ENCODE data around the gene HMGXB4. TPM values are rescaled to one million over a fixed set of nuclear protein-coding genes. Genes with fewer than 3 reads are reported as not detected.
"Not testable (repeated sequence)": the region's sequence is repeated elsewhere in the genome, so short reads cannot be mapped to it uniquely, and the experiment has no call there.

Gene HMGXB4
- total RNA-seq, 1 experiment from 2014 or later, result 43.4 TPM

DNA sequence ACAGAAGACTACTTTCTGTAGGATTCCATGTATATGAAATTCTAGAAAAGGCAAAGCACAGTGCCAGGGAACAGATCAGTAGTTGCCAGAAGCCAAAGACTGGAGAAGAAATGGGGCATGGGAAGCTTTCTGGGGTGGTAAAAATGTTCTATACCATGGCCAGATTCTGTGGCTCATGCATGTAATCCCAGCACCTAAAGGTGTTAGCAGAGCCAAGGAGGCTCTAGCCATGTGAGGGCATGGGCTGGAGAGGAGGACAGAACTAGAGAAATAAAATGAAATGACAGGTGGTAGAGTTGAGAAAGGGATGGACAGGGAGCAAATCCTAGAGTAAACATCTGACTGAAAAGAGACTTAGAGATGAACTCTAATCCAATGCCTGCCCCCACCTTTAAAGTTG, 26.9 kb upstream of the HMGXB4 start:
- peak in 1 of 2 experiments; percentile 21 for DNase-seq
- Histone ChIP-seq H3K36me3 (no peaks in the 10 kb centered on the region), H3K27me3 (no peaks in the 10 kb centered on the region), H3K27ac (no peak overlapping the region), H3K4me3 (peak overlapping the region; percentile 54), H3K4me1 (no peaks in the 10 kb centered on the region), H3K9me3 (replicated peaks) (no peaks in the 10 kb centered on the region)

- Histone ChIP-seq H3K4me1 (no peaks in the 10 kb centered on the region), H3K27me3 (no peaks in the 10 kb centered on the region), H3K9me3 (replicated peaks) (no peaks in the 10 kb centered on the region), H3K27ac (no peak overlapping the region), H3K4me3 (peak overlapping the region; percentile 54), H3K36me3 (no peaks in the 10 kb centered on the region)
- DNase-seq, result peak; percentile 48 to 62
These were observed 26.3 kb upstream of the HMGXB4 start for GRCh38 chr22:35230839-35231584.

DNA sequence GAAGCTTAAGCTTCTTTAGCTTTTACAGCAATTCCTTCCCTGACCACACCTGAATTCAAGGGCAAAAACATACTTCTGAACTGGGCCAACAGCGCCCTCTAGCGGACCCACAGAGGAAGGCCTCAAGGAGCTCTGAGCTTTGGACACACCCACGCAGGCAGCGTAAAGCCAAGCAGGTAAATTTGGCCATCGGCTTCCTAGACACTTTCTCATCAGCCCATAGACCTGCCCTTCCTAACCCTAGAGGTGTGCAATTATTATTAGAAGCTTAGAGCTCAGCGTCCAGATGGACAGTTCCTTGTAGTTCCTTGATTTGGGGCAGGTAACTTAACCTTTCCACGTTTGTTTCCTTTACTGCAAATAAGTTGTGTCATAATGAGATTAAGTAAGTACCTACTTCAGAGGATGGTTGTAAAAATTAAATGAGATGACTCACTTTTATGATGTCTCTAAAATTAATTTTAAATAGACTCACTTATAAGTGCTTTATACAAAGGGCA, 25.7 kb upstream of the HMGXB4 start:
- no peak overlapping the region; the same call in 1 of the 2 replicates for H3K4me3 ChIP-seq
- no peaks in the 10 kb centered on the region for H3K4me1 ChIP-seq
- peak; percentile 50 to 85 for DNase-seq
- H3K9me3 ChIP-seq (replicated peaks), result no peaks in the 10 kb centered on the region
- no peaks in the 10 kb centered on the region for H3K36me3 ChIP-seq
- no peaks in the 10 kb centered on the region for H3K27me3 ChIP-seq
- no peak overlapping the region for H3K27ac ChIP-seq

GRCh38 chr22:35238749-35239148, 18.5 kb upstream of the HMGXB4 start:
- DNase-seq; H3K27me3 ChIP-seq; H3K9me3 ChIP-seq (replicated peaks); H3K36me3 ChIP-seq; H3K4me3 ChIP-seq; H3K27ac ChIP-seq; H3K4me1 ChIP-seq: not testable (repeated sequence)

DNA sequence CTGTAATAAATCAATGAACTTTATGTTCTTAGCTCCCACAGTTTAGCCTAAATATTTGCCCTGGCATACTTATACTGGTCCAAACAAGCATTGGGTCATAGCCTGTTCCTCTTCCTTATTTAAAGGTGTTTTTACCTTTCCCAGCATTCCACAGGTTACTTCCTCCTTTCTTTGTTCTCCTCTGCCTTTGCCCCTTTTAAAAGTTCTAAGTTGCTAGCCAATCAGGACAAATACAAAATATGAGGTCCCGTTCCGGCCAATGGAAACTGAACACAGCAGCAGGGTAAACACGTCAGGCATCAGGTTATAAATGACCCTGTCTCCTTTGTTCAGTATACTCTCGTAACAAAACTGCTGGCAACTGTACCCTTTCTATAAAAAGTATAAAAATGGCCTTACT, 12.8 kb upstream of the HMGXB4 start:
- not testable (repeated sequence) for H3K9me3 ChIP-seq (replicated peaks)

GRCh38 chr22:35250156-35250555, 7.1 kb upstream of the HMGXB4 start:
- no peak overlapping the region for H3K27ac ChIP-seq
- no peaks in the 10 kb centered on the region for H3K9me3 ChIP-seq (replicated peaks)
- no peaks in the 10 kb centered on the region for H3K36me3 ChIP-seq
- no peaks in the 10 kb centered on the region for H3K27me3 ChIP-seq
- no peaks in the 10 kb centered on the region for H3K4me1 ChIP-seq
- H3K4me3 ChIP-seq, result no peak overlapping the region
- DNase-seq, result no peak

More for the DNA sequence above, 12.8 kb upstream of the HMGXB4 start:
- H3K4me3 ChIP-seq, H3K27me3 ChIP-seq, H3K4me1 ChIP-seq, DNase-seq, H3K36me3 ChIP-seq, H3K27ac ChIP-seq: not testable (repeated sequence)

DNA sequence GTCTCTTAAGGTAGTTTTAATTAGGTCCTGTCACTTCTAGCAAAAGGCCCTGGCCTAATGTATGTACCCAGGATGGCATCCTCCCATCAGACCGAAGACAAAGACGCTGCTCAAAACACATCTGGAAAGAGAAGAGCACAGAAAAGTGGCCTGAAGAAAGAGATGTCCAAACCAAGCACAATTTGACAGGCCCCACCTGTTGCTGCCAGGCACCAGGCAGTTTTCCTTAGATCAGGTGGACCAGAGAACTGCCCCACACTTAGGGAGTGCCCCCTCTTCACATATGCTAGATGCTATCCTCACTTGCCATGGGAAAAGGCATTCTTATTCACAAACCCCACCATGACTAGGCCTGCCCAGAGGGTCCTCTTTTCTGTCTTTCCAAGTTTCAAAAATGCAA, 3.3 kb upstream of the HMGXB4 start:
- DNase-seq, result no peak
- Histone ChIP-seq H3K4me3 (no peak overlapping the region), H3K27me3 (no peaks in the 10 kb centered on the region), H3K27ac (no peak overlapping the region), H3K4me1 (peaks cover under 1% of the 10 kb centered on the region; the same call in 1 of the 2 replicates), H3K36me3 (0 out of 2 replicates have a peak, but pooled peaks cover 3% of the 10 kb centered on the region), H3K9me3 (replicated peaks) (no peaks in the 10 kb centered on the region)

- H3K9me3 ChIP-seq (replicated peaks), result no peaks in the 10 kb centered on the region
- no peaks in the 10 kb centered on the region for H3K27me3 ChIP-seq
- peaks cover 13% of the 10 kb centered on the region for H3K36me3 ChIP-seq
- H3K4me3 ChIP-seq, result peak overlapping the region; percentile 88
- no peak for DNase-seq
- peak overlapping the region; percentile 97 for H3K27ac ChIP-seq
- H3K4me1 ChIP-seq, result peaks cover 3% of the 10 kb centered on the region; the same call in 1 of the 2 replicates
These were observed 332 bp upstream of the HMGXB4 start for GRCh38 chr22:35257002-35257320.

DNA sequence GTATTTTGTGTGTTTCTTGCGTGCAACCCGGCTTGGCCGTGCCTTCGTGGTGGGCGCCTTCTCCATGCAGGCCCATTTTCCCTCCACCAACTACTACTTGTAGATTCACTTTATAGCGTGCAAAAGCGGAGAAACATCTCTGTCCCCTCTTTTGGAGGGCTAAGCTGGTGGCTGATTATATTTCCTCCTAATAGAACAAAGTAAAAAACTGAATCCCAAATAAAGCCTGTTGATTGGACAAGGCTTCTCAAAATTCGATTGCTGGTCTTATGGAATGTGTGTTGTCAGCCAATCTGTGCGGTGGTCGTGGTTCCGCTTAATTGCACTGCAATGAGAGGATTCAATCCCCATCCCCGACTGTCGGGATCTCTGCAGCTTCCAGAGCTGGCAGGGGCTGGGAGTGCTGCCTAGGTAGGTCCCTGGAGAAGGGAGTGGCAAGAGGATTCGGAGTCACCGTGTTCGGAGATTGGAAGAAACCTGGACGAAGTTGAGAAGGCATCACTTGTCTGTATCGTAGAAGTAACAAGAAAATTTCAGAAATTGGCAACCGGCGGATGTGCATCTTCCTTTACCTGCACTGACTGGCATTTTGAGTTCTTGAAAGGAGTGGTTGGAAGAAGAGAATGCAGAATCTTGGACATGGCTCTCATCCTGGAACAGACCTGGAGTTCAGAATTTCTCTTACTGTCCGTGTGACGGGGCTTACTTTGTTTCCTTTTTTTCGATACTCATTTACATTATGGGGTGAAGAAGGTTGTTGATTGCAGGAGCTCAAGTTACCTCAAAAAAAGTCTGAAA, 1.1 kb downstream of the HMGXB4 start:
- peak overlapping the region; percentile 97 for H3K27ac ChIP-seq
- DNase-seq, result peak; percentile 62 to 68
- no peaks in the 10 kb centered on the region for H3K27me3 ChIP-seq
- H3K36me3 ChIP-seq, result peaks cover 28% of the 10 kb centered on the region
- no peaks in the 10 kb centered on the region for H3K9me3 ChIP-seq (replicated peaks)
- peak overlapping the region; percentile 88 for H3K4me3 ChIP-seq
- H3K4me1 ChIP-seq, result peaks cover 3% of the 10 kb centered on the region; the same call in 1 of the 2 replicates

GRCh38 chr22:35264986-35265385, 7.7 kb downstream of the HMGXB4 start:
- peaks cover 64% of the 10 kb centered on the region for H3K36me3 ChIP-seq

DNA sequence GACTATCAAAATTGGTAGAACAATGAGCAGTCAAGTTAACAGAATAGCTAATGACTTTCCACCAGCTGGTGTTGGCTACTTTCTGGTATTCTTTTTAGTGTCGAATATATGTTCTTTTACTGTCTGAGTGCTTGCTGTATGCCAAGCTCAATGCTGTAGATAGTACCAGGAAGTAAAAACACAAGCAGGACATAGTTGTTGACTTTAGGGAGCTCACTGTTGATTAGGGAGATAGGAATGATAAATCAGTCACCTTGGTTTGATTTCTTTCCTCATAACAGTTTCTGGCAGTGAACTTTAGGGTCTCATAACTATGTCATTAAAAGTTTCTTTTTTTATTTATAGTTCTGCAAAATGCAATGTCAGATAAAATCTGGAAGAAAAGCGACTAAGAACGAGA, 9.0 kb downstream of the HMGXB4 start:
- Histone ChIP-seq H3K36me3 (peaks cover 74% of the 10 kb centered on the region), H3K27ac (no peak overlapping the region), H3K4me3 (no peak overlapping the region), H3K4me1 (no peaks in the 10 kb centered on the region), H3K27me3 (no peaks in the 10 kb centered on the region), H3K9me3 (replicated peaks) (no peaks in the 10 kb centered on the region)
- DNase-seq, result no peak

More at GRCh38 chr22:35264986-35265385, 7.7 kb downstream of the HMGXB4 start:
- Histone ChIP-seq H3K4me3 (no peak overlapping the region), H3K27ac (no peak overlapping the region), H3K4me1 (no peaks in the 10 kb centered on the region), H3K9me3 (replicated peaks) (no peaks in the 10 kb centered on the region), H3K27me3 (no peaks in the 10 kb centered on the region)
- no peak for DNase-seq

GRCh38 chr22:35269630-35270029, 12.3 kb downstream of the HMGXB4 start:
- no peaks in the 10 kb centered on the region for H3K9me3 ChIP-seq (replicated peaks)
- H3K4me1 ChIP-seq, result no peaks in the 10 kb centered on the region
- DNase-seq, result no peak
- peaks cover 78% of the 10 kb centered on the region for H3K36me3 ChIP-seq
- H3K4me3 ChIP-seq, result no peak overlapping the region
- no peaks in the 10 kb centered on the region for H3K27me3 ChIP-seq
- no peak overlapping the region for H3K27ac ChIP-seq

DNA sequence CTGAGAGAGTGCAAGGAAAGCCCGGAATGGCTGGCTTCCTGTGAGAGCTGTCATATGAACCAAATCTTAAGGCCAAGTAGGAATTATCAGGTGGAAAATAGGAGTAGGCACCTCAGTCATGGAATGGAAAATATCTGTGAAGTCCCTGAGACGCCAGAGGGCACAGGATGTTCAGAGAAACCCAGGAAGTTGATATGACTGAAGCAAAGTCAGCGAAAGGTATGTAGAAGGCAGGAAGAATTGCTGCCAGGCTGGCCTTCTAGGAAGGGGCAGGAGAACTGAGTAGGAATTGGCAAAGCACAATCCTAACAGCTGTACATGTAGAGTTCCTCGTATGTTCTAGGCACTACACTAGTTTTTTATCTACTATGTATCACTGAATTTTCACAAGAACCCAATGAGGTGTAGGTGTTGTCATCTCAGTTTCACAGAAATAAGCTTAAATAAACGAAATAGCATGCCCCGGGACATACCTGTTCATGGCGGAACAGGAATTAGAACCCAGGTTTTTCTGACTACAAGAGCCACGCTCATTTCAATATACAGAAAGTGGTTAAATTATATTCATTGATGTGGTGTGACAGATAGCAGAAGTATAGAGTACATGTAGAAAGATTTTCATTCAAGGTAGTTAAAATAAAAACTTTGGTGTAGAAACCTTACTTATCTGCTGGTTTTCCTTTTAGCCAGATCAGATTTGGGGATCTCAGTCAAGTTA, 17.0 kb downstream of the HMGXB4 start:
- DNase-seq, result no peak

GRCh38 chr22:35275580-35275979, 18.3 kb downstream of the HMGXB4 start:
- Histone ChIP-seq H3K27ac (no peak overlapping the region), H3K4me1 (no peaks in the 10 kb centered on the region), H3K9me3 (replicated peaks) (no peaks in the 10 kb centered on the region), H3K4me3 (no peak overlapping the region), H3K27me3 (no peaks in the 10 kb centered on the region), H3K36me3 (peaks cover 57% of the 10 kb centered on the region)
- DNase-seq, result no peak

More for the DNA sequence above, 17.0 kb downstream of the HMGXB4 start:
- Histone ChIP-seq H3K27me3 (no peaks in the 10 kb centered on the region), H3K27ac (no peak overlapping the region), H3K4me1 (no peaks in the 10 kb centered on the region), H3K36me3 (peaks cover 64% of the 10 kb centered on the region), H3K9me3 (replicated peaks) (no peaks in the 10 kb centered on the region), H3K4me3 (no peak overlapping the region)

GRCh38 chr22:35276019-35276418, 18.7 kb downstream of the HMGXB4 start:
- Histone ChIP-seq H3K4me3 (no peak overlapping the region), H3K4me1 (no peaks in the 10 kb centered on the region), H3K36me3 (peaks cover 60% of the 10 kb centered on the region), H3K9me3 (replicated peaks) (no peaks in the 10 kb centered on the region), H3K27me3 (no peaks in the 10 kb centered on the region), H3K27ac (no peak overlapping the region)
- no peak for DNase-seq
